Stimulated activated CD8-positive, alpha-beta memory T cell treated with anti-CD3 and anti-CD28 coated beads, Interleukin-7, amount 100 ng/mL, for 48 hours (primary cell): ENCODE results near the gene OXCT1.
"Not testable (repeated sequence)": the region's sequence is repeated elsewhere in the genome, so short reads cannot be mapped to it uniquely, and the experiment has no call there.

Experiments used
- DNase-seq, 2 donors: peaks; one replicate each; pipeline ENCODE4 v3.0.0-alpha.2; 2020; ENCODE audit warnings: low read depth in 1 of 2; ENCODE audit errors: extremely low read depth in 1 of 2

Gene OXCT1

DNA sequence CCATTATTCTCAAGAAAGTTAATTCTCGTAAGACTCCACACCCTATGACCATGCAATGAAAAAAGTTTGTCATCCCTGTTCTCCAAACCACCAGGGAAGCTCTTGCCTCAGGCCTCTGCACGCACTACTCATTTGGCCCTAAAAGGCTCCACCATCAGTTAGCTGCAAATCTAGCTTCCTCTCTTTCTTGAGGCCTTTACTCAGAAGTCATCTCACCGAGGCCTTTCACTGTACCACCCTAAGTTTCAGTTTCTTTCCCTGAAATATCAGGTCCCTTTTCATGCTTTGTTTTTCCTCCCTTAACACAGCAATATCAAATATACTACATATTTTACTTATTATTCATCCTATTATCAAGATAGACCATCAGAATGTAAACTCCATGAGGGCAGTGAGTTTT, 39.1 kb downstream of the OXCT1 start:
- DNase-seq = no peak

DNA sequence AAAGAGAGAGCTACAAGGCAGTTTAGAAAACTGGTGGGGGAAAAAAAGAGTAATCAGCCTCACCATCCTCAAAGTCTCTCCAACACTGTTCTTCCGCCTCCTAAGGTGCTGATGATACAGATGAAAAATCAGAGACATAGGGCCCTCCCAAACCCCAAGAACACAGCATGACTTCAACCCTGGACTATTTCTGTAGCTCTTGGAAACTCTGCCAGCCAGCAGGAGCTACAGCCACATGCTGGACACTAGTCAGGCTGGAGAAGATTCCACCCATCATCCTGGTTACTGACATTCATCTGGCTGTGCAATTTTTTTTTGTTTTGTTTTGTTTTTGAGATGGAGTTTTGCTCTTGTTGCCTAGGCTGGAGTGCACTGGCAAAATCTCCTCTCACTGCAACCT, 42.4 kb downstream of the OXCT1 start:
- DNase-seq = no peak

DNA sequence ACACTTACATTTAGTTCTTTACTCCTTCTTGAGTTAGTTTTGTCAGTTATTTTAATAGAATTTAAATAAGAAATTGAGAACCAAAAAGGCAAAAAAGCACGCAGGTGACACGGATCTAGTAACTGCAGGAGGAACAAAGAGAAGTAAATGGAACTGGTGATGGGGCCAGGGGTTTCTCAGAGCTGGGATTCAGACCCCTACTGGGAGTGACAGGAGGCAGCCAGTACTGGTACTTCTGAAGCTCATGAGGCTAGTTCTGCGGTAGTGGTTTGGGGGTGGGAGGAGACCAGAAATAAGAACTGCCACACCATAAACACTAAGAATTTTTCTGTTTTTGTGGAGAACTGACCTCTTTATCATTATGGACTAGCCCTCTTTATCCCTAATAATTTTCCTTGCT, 48.2 kb downstream of the OXCT1 start:
- DNase-seq = no peak

DNA sequence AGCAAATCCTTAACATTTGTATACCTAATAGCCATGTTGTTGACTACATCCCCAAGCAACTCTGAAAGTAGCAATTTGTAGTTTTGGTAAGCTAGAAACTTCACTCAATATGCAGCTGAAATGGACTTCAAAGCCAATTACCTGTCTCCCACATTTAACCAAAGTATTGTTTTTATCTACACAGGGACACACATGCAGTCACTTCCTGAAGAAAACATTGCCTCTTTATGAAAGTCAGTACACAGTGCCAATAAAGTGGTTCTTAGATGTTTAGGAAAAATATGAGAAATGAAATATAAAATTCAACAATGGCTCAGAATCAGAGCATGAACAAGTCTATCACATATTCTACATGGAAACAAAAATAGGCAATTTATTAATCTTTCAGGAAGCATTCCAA, 49.2 kb downstream of the OXCT1 start:
- no peak for DNase-seq

DNA sequence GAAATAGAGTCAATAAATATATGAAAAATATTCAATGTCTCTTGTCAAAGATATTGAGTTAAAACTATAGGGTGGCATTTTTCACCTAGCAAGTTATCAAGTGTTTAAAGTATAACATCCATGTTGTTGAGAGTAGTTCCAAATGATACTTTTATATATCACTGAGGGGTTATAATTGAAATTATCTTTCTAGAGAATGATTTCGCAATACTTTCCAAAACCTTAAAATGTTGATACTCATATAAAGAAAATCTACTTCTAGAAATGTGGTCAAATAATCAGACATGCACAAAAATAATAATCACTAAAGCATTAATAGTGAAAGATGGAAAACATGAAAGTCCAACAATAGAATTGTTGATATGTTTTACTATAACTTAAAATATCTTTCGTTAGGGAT, 50.1 kb downstream of the OXCT1 start:
- no peak for DNase-seq

DNA sequence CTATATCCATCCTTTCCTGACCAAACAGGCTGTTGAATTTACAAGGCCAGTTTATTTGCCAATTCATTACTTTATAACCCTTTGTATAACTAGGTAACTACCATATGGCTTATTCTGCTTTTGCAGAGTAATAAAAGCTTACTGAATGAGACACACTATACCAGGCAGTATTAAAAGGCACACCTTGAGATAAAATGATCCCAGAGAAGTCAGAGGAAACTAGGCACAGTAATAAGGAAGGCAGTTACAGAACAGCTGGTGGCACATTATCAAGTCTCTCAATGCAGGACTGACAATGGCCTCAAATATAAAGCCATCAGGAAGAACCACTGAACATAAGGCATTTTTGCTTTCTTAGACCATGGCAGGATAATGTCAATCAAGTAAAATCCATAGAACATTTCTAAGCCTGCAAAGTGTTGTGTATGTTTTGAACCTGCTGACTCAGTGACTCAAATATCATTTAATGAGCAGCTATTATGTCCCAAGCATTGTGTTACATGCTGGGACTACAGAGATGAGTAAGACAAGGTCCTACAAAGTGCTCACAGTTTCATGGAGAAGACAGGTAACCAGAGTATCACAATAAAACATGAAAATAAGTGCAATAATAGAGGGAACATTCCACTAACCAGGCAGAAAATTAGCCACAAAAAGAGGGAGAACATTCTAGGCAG, 52.5 kb downstream of the OXCT1 start:
- no peak for DNase-seq

DNA sequence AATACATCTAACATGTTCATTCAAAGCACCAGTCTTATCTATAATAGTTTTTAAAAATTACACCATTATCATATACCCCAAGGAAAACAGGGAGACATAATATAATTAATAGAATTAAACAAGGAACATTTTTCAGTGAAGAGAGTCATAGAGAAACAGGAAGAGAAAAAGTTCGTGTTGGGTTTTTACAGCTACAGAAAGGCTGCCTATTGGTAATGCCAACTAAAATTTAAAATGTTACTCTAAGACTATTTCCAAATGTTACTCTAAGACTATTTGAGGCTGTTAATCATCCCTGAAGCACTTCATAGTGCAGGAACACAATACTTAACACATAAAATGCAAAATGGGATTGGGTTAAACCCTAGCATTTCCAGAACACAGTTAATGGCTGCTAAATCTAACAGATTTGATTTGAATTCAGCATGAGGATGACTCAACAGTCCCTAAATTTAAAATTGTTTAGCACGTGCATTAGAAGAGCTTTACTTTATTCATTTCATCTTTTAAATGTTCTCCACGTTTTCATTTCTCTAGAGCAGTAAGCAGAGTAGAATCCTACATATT, 54.5 kb downstream of the OXCT1 start:
- no peak for DNase-seq

DNA sequence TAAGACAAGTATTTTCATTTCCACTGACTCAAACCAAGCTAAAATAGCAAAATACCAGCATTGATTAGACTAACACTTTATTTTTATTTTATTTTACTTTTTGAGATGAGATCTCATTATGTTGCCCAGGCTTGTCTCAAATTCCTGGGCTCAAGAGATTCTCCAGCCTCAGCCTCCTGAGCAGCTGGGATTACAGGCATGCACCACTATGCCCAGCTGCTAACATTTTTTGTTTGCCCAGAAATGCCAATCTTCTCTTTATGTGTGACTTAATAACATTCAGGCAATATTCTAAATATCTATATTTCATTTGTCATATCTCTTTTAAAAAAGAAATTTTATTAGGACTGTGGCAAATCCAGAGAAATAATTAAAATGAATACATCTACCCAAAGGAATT, 55.0 kb downstream of the OXCT1 start:
- no peak for DNase-seq

DNA sequence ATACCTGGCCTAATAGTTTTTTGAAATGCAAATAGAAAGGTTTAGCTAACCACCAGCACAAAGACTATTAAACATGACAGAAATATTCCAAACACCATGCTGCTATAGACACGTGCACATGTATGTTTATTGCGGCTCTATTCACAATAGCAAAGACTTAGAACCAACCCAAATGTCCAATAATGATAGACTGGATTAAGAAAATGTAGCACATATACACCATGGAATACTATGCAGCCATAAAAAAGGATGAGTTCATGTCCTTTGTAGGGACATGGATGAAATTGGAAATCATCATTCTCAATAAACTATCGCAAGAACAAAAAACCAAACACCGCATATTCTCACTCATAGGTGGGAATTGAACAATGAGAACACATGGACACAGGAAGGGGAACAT, 55.9 kb downstream of the OXCT1 start:
- DNase-seq = not testable (repeated sequence)

DNA sequence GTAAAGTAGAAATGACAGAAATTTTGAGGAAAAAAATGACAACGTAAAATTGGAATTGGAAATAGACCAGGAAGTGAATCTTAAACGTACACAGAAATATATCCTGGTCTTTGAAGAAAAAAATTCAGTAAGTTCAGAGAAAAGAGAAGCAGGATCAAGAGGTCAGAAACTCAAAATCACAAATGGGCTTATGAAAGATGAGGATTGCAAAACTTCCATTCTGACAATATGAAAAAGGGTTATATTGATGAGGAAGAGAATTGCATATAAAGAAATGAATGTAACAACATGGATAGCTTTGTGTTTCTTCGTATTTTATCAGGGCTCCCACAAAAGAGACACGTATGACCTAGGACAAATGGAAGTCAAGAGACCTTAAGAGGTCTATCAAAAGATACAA, 58.1 kb downstream of the OXCT1 start:
- no peak for DNase-seq

DNA sequence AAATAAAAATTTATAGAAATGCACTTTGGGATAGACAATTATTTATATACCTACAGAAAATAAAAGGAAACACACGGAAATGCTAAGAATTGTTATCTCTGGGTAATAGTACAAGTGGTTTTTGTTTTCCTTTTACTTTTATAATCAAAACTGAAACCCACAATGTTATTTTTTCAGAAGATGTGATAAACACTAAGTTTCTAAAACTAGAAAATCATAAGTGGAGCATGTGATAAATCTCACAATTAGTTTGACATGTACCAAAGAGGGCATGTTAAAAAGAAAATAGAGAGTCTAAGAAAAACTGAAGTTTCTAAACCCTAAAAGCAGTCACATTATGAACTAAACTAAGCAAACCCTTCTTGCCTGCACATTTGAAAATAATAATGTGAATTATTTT, 61.1 kb downstream of the OXCT1 start:
- no peak for DNase-seq

DNA sequence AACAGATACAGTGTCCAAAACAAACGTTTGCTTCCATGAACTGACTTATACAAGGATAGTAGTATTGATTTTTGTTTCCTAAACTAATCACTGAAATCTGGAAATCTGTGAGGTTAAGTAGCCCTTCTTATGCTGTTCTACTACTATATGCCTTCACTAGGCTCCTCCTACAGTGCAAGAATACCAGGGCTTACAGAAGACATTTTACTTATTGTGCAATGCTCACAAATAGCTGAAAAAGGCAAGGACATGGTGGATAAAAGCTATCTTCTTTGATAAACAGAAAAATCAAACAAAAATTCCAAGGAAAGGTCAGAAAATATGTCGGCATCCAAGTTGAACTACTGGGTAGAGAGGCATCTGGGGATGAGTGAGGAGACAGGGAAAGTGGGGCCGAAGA, 61.9 kb downstream of the OXCT1 start:
- no peak for DNase-seq

DNA sequence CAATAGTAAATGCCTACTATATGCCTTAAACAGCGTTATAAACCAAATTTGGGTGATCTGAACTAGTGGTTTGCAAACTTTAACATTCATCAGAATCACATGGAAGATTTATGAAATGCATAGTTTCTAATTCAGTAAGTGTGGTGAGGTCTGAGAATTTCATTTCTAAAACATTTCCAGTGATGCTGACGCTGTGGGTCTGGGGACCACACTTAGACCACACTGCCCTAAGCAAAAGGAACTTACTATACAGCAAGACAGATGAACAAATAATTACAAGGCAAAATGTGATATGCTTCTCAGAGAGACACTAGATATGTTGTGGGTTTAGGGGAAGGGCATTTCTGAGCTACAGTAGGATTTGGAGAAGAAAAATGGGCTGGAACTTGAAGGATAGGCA, 72.6 kb downstream of the OXCT1 start:
- no peak for DNase-seq

DNA sequence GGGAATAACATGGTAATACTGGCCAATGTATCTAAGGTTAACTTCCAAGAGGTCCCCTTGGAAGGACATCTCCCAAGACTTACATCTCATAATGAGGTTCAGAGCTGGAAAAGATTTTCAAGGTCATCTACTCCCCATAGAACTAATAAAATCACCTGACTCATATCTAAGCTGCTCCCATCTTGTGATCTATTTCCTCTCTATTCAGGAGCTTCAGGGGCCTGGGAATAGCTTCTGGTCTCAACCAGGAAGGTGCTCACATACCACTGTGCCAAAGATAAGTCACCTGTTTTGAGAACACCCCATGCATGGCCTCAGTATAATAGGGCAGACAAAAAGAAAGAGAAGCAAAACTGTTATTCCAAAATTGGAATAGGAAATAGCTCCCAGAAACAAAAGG, 74.2 kb downstream of the OXCT1 start:
- no peak for DNase-seq

DNA sequence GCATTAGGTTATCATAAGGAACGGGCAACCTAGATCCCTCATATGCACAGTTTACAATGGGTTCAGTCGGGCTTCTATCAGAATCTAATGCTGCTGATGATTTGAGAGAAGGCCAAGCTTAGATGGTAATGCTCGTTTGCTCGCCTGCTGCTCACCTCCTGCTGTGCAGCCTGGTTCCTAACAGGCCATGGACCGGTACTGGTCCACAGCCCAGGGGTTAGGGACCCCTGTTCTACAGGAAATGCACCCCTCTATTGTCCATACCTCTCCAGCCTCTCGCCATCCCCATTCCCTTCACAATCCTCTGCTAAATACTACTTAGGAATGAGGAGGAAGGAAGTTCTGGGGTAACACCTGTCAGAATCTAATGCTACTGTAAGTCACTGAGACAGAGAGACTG, 75.1 kb downstream of the OXCT1 start:
- DNase-seq = no peak

DNA sequence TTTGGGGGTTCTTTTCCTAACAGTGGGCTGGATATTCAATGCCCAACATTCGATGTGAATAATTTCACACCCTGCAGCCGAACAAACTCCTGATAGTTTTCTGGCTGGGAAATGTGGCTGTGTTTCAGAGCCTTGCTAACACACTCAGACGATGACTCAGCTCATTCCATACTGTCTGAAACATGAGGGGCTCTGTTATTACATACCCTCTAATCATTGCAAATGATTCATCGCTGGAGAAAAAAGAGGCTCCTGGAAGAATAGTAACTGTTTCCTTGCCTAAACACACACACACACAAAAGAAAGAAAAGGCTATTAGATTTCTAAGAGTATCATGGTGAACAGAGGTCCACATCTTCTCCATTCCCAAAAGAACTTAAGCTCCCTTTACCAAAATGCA, 75.8 kb downstream of the OXCT1 start:
- DNase-seq = no peak

DNA sequence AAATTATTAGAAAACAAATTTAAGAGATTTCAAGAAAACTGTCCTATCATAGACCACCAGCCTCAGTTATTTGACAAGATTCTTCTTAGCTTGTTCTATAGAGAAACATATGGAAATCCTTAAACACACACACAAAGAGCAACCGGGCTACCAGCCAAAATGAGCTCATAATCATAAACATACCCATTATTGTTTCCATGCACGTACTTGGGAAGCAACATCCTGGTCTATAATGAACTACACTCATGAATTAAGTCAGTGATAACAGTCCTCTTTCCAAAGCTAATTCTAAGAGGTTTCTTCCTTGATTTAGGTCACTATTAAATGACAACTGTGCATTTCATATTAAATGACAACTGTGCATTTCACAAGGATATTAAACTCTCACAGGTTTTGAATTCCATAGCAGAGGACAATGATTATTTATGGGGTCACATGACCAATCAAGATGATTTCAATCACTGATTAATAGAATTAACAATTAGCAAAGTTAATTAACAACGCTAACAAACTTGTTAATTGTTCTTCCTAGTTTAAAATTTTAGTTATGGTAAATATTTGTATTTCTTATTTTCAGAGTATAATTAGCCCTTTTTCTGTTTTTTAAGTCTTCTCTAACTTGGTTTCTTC, 77.0 kb downstream of the OXCT1 start:
- DNase-seq = no peak

DNA sequence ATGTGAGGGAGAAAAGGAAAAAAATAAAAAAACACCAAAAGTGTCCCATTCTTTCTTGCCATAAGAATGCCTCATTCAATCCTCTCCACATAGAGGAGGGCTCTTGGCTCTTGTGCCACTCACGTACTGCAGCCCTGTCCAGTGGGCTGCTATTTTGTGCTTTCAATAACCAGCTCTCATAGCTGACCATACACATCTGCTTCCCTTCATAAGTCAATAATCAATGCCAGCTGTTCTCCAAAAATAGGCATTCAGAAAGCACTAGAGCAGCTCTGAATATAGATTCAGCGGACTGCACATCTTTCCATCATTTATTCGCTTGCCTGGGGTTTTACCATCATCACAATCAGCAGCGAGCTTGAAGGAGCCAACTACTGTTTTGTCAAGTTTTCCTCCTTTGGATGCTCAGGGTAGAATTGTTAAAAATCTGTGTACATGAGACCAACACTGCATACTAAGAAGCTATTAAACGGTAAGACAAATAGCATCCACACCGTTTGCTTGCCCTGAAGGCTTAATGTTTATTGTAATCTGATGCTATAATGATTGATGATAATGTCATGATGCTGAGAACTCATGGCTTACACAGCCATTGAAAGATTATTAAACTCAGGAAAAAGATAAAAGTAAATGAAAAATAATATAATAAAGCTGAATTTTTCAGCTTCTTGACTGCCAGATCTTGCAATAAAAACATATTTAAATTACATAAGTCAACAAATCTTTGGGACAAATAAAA, 80.0 kb downstream of the OXCT1 start:
- DNase-seq = no peak

DNA sequence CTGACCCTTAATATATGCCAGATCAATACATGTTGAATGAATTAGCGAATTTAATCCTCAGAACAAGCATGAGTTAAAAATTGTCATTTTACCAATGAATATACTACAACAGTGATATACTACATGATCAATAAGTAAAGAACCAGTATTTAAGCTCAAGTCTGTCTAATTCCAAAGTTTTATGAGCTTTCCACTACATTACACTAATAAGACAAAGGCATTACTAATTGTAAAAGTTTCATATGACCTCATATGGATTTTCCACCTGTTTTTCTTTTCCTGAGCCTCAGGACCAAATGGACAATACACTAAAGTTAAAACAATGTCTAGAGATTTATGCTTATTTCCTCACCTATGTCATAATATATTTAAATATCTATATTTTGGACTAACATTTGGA, 80.8 kb downstream of the OXCT1 start:
- DNase-seq = no peak

DNA sequence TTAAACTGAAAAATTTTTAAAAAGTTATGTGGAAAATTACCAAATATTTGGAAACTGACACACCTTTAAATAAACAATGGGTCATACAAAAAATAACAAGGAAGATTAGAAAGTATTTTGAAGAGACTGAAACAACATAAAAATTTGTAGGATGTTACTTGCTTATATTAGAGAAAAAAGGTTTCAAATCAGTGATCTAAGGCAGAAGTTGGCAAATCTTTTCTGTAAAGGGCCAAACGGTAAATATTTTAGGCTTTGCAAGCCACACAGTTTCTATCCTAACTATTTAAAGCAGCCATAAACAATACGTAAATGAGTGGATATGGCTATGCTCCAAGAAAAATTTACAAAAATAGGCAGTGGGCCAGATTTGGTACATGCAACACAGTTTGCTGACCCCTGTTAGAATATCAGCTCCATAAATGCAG, 81.3 kb downstream of the OXCT1 start:
- DNase-seq = no peak

DNA sequence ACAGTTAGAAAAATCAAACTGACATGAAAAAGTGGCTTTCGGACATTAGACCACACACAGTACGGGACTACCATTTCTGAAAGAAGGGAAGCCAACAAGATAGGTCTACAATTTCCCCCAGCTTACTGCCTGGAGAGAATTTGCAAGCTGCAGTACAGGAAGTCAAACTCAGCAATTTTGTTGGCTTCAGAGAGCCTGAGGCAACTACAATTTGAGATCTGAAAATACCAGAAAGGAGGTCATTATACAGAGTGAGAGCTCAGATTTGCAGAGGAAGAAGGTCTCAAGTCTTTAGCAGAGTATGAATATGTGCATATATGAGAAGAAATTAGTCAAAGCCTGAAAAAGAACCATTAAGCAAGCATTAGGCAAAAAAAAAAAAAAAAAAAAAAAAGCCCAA, 83.0 kb downstream of the OXCT1 start:
- DNase-seq = no peak

DNA sequence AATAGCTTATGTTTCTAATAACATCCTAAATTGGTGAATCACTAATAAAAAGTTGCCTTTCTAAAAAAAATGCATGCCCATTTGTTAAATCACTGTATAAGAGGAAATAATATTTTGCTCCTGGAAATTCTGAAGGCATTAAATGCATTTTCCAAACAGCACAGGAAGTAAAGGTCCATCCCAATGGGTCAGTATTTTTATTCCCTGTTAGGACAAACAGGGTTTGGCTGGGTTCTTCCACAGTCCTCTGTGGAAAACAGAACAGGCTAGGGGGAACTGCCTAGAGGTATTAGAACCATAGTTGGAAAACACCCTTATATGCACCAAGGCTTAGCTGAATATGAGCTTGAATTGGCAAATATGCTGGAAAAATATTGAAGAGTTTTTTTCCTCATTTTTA, 85.2 kb downstream of the OXCT1 start:
- DNase-seq = no peak
